Esophagus muscularis mucosa (tissue), 3 donors: Measurements from ENCODE around the gene CALCA.

ENCODE experiments used
- CTCF ChIP-seq, 3 experiments: fragments of 200-600 bp in 2 of 3; fragments of 450-650 bp in 1 of 3; sonication (generic) in 2 of 3; IDR thresholded peaks; one replicate each; pipeline ENCODE4 v1.5.1; 2017 to 2019; ENCODE audit warnings: antibody characterized with exemption in 3 of 3, mild to moderate bottlenecking in 2 of 3, moderate library complexity in 1 of 3
- POLR2A ChIP-seq: fragments of 450-650 bp; IDR thresholded peaks from one replicate; pipeline ENCODE4 v1.6.1; 2017; ENCODE audit warnings: antibody characterized with exemption, moderate library complexity, mild to moderate bottlenecking, low read depth
- POLR2AphosphoS5 ChIP-seq, 2 donors: sonication (generic); formaldehyde crosslinking; IDR thresholded peaks; one replicate each; pipeline ENCODE4 v1.6.1; 2017; ENCODE audit warnings: antibody characterized with exemption in 2 of 2

GRCh38 chr11:14927146-14927545 lies 45.0 kb downstream of the CALCA start:
- TF ChIP-seq POLR2A, result no peak
- no peak for TF ChIP-seq POLR2AphosphoS5 (IDR thresholded peaks at IDR 0.05)
- no peak for TF ChIP-seq CTCF (IDR thresholded peaks at IDR 0.05)
